Neural cell (in vitro differentiated cells): Measurements from ENCODE around the gene CCDC158. TPM values are rescaled to one million over a fixed set of nuclear protein-coding genes. Genes with fewer than 3 reads are reported as not detected.

ENCODE experiments used
- H2AFZ ChIP-seq: fragments of 200-600, 300-800 bp; sonication (generic), shearing (Covaris generic); 2 replicates; pipeline ENCODE4 v1.6.0; 2014; ENCODE audit warnings: low read depth, mild to moderate bottlenecking, antibody characterized with exemption, low read length, moderate library complexity
- H3F3A ChIP-seq: fragments of 200-600 bp; shearing (Covaris generic); 2 replicates; pipeline ENCODE4 v1.6.1; 2016; ENCODE audit warnings: mild to moderate bottlenecking, moderate library complexity, mixed read lengths, antibody characterized with exemption, low read length; ENCODE audit not compliant: insufficient read depth, poor library complexity, severe bottlenecking
- H3K27ac ChIP-seq: fragments of 200-600, 300-800 bp; sonication (generic), shearing (Covaris generic); 2 replicates; pipeline ENCODE4 v1.5.1; 2014; ENCODE audit warnings: mild to moderate bottlenecking, low read length, moderate library complexity
- H3K27me3 ChIP-seq: fragments of 300-800, 200-600 bp; sonication (generic), shearing (Covaris generic); 2 replicates; pipeline ENCODE4 v1.6.0; 2014; ENCODE audit warnings: mild to moderate bottlenecking, low read depth, low read length, moderate library complexity; ENCODE audit not compliant: insufficient read depth
- H3K36me3 ChIP-seq: fragments of 300-800, 200-600 bp; sonication (generic), shearing (Covaris generic); 2 replicates; pipeline ENCODE4 v1.5.1; 2014; ENCODE audit warnings: mild to moderate bottlenecking, antibody characterized with exemption, low read length, moderate library complexity; ENCODE audit not compliant: insufficient read depth
- H3K4me2 ChIP-seq: fragments of 300-800, 200-600 bp; sonication (generic), shearing (Covaris generic); 2 replicates; pipeline ENCODE4 v1.6.0; 2014; ENCODE audit warnings: mild to moderate bottlenecking, low read length
- H3K4me3 ChIP-seq: fragments of 300-800, 200-600 bp; sonication (generic), shearing (Covaris generic); 2 replicates; pipeline ENCODE4 v1.5.1; 2014; ENCODE audit warnings: mild to moderate bottlenecking, low read length, moderate library complexity
- H3K79me2 ChIP-seq: fragments of 200-600 bp; shearing (Covaris generic); replicated peaks from 2 replicates; pipeline ENCODE4 v1.6.0; 2014; ENCODE audit warnings: mild to moderate bottlenecking, low read length, moderate library complexity; ENCODE audit not compliant: insufficient read depth
- H3K9ac ChIP-seq: fragments of 300-800, 200-600 bp; sonication (generic), shearing (Covaris generic); 2 replicates; pipeline ENCODE4 v1.6.1; 2016; ENCODE audit warnings: mild to moderate bottlenecking, low read length, mixed read lengths
- H3K9me2 ChIP-seq: fragments of 200-600 bp; shearing (Covaris generic); 2 replicates; pipeline ENCODE4 v1.6.1; 2016; ENCODE audit warnings: mild to moderate bottlenecking, low read length, mixed read lengths; ENCODE audit not compliant: insufficient read depth
- H3K9me3 ChIP-seq: fragments of 200-600, 300-800 bp; sonication (generic), shearing (Covaris generic); 2 replicates; pipeline ENCODE4 v1.6.1; 2016; ENCODE audit warnings: mild to moderate bottlenecking, mixed run types, low read length, moderate library complexity, mixed read lengths
- H4K20me1 ChIP-seq: fragments of 200-600 bp; shearing (Covaris generic); 2 replicates; pipeline ENCODE4 v1.6.1; 2016; ENCODE audit warnings: mild to moderate bottlenecking, mixed run types; ENCODE audit not compliant: insufficient read depth
- CTCF ChIP-seq: fragments of 450-650 bp; IDR thresholded peaks from 2 replicates; pipeline ENCODE4 v1.5.1; 2014; ENCODE audit warnings: antibody characterized with exemption, mild to moderate bottlenecking, moderate library complexity; ENCODE audit not compliant: poor library complexity, severe bottlenecking
- EP300 ChIP-seq: fragments of 450-650 bp; conservative IDR thresholded peaks from 2 replicates; pipeline ENCODE4 v1.6.1; 2014; ENCODE audit warnings: antibody characterized with exemption, mild to moderate bottlenecking, moderate library complexity; ENCODE audit not compliant: poor library complexity, severe bottlenecking
- EZH2 ChIP-seq: fragments of 200-600, 300-800 bp; shearing (Covaris generic), sonication (generic); IDR thresholded peaks from 2 replicates; pipeline ENCODE4 v1.6.1; 2014; ENCODE audit warnings: antibody characterized with exemption, low read length, borderline replicate concordance, mild to moderate bottlenecking; ENCODE audit not compliant: insufficient read depth, poor library complexity, severe bottlenecking
- MXI1 ChIP-seq: fragments of 450-650 bp; conservative IDR thresholded peaks from 2 replicates; pipeline ENCODE4 v1.6.1; 2014; ENCODE audit warnings: antibody characterized with exemption, mild to moderate bottlenecking; ENCODE audit not compliant: poor library complexity, severe bottlenecking
- POLR2AphosphoS5 ChIP-seq: IDR thresholded peaks from 2 replicates; pipeline ENCODE4 v1.6.1; 2012
- RAD21 ChIP-seq: fragments of 450-650 bp; conservative IDR thresholded peaks from 2 replicates; pipeline ENCODE4 v1.6.1; 2014; ENCODE audit warnings: antibody characterized with exemption, mild to moderate bottlenecking, moderate library complexity
- REST ChIP-seq: IDR thresholded peaks from 2 replicates; pipeline ENCODE4 v1.6.1; 2012; ENCODE audit warnings: borderline replicate concordance
- SMC3 ChIP-seq: fragments of 450-650 bp; conservative IDR thresholded peaks from 2 replicates; pipeline ENCODE4 v1.6.1; 2014; ENCODE audit warnings: antibody characterized with exemption, mild to moderate bottlenecking, moderate library complexity; ENCODE audit not compliant: poor library complexity
- TAF1 ChIP-seq: IDR thresholded peaks from 2 replicates; pipeline ENCODE4 v1.6.1; 2012; ENCODE audit warnings: low read depth
- polyA plus RNA-seq: library from polyadenylated mRNA; depleted of rRNA; stranded (reverse); fragments of >200 nt; gene quantifications from 2 replicates; pipeline ENCODE4 v1.2.3, GENCODE V29; 2014

The CCDC158 gene
- polyA plus RNA-seq, 1 donor from 2014 or later: not detected

GRCh38 chr4:76458825-76459224 is 37.9 kb upstream of the CCDC158 start:
- peaks cover 55% of the 10 kb centered on the region for H3K79me2 ChIP-seq
- H3K9me2 ChIP-seq: no peaks in the 10 kb centered on the region
- H3K9me3 ChIP-seq: no peaks in the 10 kb centered on the region
- no peaks in the 10 kb centered on the region for H3F3A ChIP-seq
- TF ChIP-seq TAF1 (no peak), REST (no peak), SMC3 (no peak), RAD21 (no peak), EP300 (no peak), MXI1 (no peak), CTCF (no peak), POLR2AphosphoS5 (no peak), EZH2 (no peak)
- H4K20me1 ChIP-seq: no peaks in the 10 kb centered on the region
- H2AFZ ChIP-seq: peak overlapping the region; percentile 32
- H3K36me3 ChIP-seq: no peaks in the 10 kb centered on the region
- peak overlapping the region; percentile 61 for H3K27ac ChIP-seq
- peak overlapping the region; percentile 54 for H3K4me3 ChIP-seq
- peak overlapping the region; percentile 46 for H3K4me2 ChIP-seq
- H3K9ac ChIP-seq: peak overlapping the region; percentile 52
- no peaks in the 10 kb centered on the region for H3K27me3 ChIP-seq

GRCh38 chr4:76458297-76458696 is 37.4 kb upstream of the CCDC158 start:
- no peaks in the 10 kb centered on the region for H3K36me3 ChIP-seq
- no peak overlapping the region for H3K27ac ChIP-seq
- no peaks in the 10 kb centered on the region for H3K9me2 ChIP-seq
- no peaks in the 10 kb centered on the region for H3F3A ChIP-seq
- TF ChIP-seq REST: no peak
- TF ChIP-seq EZH2: no peak
- no peak for TF ChIP-seq TAF1
- TF ChIP-seq POLR2AphosphoS5: no peak
- TF ChIP-seq MXI1: no peak
- TF ChIP-seq RAD21: no peak
- no peak for TF ChIP-seq CTCF
- no peak for TF ChIP-seq EP300
- no peak for TF ChIP-seq SMC3
- H3K9ac ChIP-seq: no peak overlapping the region
- no peaks in the 10 kb centered on the region for H3K27me3 ChIP-seq
- H3K4me3 ChIP-seq: no peak overlapping the region
- no peaks in the 10 kb centered on the region for H4K20me1 ChIP-seq
- H3K9me3 ChIP-seq: no peaks in the 10 kb centered on the region
- no peak overlapping the region for H2AFZ ChIP-seq
- H3K4me2 ChIP-seq: no peak overlapping the region
- peaks cover 55% of the 10 kb centered on the region for H3K79me2 ChIP-seq
